ENCODE results near the gene MED31.

GRCh38 chr17:6674586-6674985, 23.2 kb upstream of the MED31 start:
- TF ChIP-seq CTCF (IDR thresholded peaks at IDR 0.05) (no peak), POLR2A (IDR thresholded peaks at IDR 0.05) (no peak)
